Esophagus muscularis mucosa (tissue), 4 donors: ENCODE data around the gene RFX7.

ENCODE experiments used
- EP300 ChIP-seq: sonication (generic); formaldehyde crosslinking; IDR thresholded peaks from one replicate; pipeline ENCODE4 v1.6.1; 2017; ENCODE audit warnings: antibody characterized with exemption
- POLR2A ChIP-seq: fragments of 450-650 bp; IDR thresholded peaks from one replicate; pipeline ENCODE4 v1.6.1; 2017; ENCODE audit warnings: antibody characterized with exemption, moderate library complexity, mild to moderate bottlenecking, low read depth
- TF ChIP-seq, protein P1 (sequence below), 3 experiments: fragments of 200-600 bp in 2 of 3; fragments of 450-650 bp in 1 of 3; sonication (generic) in 2 of 3; IDR thresholded peaks; one replicate each; pipeline ENCODE4 v1.5.1; 2017 to 2019; ENCODE audit warnings: antibody characterized with exemption in 3 of 3, mild to moderate bottlenecking in 2 of 3, moderate library complexity in 1 of 3

DNA sequence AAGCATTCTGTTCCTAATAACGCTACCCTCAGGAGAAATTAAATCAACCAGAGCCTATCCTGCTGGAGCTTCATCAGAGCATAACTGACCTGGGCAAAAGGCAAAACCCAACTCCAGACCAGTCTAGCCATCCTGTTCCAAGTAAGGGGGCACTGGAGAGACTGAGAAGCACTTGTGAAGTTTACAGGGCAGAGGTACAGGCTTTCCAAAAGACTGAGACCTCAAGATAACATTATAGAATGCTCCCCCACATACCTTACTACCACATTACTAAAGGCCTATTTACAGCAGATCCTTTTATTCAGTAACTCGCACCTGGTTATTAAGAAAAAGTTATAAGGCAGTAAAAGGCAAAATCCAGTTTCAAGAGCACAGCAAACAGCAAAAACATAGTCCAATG is 35.5 kb downstream of the RFX7 start:
- TF ChIP-seq, protein P1, sequence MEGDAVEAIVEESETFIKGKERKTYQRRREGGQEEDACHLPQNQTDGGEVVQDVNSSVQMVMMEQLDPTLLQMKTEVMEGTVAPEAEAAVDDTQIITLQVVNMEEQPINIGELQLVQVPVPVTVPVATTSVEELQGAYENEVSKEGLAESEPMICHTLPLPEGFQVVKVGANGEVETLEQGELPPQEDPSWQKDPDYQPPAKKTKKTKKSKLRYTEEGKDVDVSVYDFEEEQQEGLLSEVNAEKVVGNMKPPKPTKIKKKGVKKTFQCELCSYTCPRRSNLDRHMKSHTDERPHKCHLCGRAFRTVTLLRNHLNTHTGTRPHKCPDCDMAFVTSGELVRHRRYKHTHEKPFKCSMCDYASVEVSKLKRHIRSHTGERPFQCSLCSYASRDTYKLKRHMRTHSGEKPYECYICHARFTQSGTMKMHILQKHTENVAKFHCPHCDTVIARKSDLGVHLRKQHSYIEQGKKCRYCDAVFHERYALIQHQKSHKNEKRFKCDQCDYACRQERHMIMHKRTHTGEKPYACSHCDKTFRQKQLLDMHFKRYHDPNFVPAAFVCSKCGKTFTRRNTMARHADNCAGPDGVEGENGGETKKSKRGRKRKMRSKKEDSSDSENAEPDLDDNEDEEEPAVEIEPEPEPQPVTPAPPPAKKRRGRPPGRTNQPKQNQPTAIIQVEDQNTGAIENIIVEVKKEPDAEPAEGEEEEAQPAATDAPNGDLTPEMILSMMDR (IDR thresholded peaks at IDR 0.05), result no peak
- TF ChIP-seq EP300, result no peak
- no peak for TF ChIP-seq POLR2A
